ACHN (cell line): ENCODE measurements around the gene DGKD.

ENCODE experiments used
- DNase-seq: peaks from one replicate; pipeline ENCODE4 v3.0.0-alpha.2; 2015
- in situ Hi-C: cut with HindIII; loops from 2 replicates; pipeline ENCODE4 v1.10.0; 2017; ENCODE audit warnings: low sequenced_read_pairs, low pct_ligation_motif_present, low pct_unique_long_range_greater_than_20kb

DGKD gene

DNA sequence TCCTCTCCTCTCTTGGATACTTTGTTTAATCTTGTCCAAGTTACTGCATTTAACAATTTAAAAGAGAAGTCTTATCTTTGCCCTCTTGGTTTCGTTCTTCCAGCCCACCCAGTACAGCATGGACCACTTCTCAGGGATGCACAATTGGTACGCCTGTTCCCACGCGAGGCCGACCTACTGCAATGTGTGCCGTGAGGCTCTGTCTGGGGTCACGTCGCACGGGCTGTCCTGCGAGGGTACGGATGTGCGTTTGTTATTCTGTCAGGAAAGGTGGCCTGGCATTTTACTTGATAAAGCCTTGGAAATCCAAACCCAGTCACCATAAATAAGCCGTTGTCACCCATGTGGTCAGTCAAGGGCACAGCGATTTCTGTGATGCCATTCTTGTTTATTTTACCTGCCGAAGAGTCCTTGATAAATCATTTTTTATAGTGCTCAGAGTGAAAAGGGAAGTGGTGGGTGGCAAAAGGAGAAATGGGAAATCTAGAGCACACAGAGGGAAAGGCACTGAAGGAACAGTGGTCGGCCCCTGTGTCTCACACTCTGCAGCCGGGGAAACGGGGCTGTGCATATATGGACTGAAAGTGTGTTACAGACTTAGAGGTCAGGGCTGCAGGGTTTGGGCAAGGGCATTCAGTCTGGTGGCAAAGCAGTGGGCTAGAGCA lies 80.5 kb downstream of the DGKD start:
- DNase-seq, result no peak
- in situ Hi-C loops, result no loop called here

DNA sequence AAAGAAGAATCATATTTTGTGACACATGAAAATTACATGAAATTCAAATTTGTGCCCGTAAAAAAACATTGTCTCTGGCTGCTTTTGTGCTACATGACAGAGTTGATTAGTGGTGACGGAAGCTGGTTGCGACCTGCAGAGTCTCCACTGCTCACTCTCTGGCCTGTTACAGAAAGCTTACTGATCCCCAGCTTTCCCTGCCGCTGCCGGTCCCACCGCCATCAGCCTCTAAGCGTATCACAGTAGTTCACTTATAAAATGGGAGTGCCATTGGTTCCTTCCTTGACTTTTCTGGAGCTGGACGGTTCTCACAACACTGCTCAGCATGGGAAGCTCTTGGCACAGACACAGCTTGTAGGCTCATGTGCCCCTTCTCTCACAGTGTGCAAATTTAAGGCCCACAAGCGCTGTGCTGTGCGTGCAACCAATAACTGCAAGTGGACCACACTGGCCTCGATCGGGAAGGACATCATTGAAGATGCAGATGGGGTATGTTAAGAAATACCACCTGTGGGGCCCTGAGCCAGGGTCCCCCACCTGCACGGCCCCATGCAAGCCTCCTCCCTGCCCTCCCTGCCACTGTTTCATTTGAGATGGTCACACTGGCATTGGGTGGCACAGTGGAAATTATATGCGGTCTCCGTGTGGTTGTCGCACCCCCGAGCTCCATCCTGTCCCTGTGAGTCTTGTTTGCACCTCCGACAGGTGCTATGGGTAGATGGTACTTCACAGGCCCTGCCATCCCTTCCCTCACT lies 81.3 kb downstream of the DGKD start:
- in situ Hi-C loops, result no loop called here
- no peak for DNase-seq

DNA sequence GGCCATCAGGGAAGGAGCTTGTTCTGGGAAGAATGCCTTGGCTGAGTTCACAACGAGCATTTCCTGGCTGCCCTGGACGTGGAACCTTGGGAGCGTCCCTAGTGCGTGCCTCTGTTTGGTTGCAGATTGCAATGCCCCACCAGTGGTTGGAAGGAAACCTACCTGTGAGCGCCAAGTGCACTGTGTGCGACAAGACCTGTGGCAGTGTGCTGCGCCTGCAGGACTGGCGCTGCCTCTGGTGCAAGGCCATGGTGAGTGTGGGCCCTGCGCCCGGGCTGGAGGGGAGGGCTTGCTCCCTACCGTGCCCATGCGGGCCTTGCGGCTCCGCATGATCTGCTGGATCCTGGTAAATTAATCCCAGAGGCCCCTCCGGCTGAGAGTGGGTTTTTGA lies 81.9 kb downstream of the DGKD start:
- DNase-seq, result no peak
- in situ Hi-C loops, result no loop called here

DNA sequence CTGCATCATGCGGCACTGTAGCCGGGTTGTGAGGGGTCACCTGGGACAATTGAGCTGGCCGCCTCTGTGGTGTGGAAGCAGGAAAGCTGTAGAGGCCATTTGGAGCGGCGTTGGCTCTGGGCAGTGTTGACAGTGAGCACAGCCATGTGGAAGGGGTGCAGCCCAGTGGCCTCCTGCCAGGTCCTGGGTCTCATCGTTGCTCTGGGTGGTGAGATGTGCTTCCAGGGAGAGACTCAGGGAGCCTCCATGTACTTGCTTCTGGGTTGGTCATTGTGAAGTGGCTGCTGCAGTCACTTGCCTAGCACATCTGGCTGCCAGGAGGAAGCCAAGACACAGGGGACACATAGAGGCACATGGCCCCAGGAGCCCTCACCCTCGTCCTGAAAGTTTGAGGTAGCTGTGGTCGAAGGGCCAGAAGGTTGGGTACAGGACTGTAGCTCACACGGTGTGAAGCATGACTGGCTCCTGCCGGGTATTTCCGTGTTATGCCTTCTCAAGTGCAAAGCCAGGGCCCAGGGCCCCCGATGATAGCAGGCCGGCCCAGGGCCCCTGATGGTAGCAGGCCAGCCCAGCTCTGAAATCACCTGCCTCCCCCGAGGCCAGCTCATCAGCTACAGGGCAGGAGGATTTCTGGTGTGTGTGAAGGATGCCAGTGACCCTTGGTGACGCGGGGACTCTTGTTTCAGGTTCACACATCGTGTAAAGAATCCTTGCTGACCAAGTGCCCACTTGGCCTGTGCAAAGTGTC lies 82.6 kb downstream of the DGKD start:
- no peak for DNase-seq

DNA sequence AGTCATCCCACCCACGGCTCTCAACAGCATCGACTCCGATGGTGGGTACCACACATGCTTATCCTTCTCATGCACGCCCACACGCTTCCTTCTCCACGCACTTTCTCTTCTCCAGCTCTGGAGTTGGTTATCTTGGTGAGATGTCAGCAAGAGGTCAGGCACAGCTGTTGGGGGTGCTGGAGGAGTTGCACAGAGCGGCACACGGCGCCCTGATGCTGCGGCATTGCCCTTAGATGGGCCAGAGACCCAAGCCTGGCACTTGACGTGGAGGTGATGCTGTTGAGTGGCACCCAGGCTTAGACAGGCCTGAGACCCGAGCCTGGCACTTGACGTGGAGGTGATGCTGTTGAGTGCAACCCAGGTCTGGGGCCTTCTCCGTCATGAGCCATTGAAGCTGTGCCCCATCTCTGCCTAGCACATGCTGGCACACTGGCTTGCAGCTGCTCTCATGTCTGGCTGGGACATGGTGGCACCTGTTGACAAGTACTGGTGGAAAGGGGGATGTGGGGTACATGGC lies 83.2 kb downstream of the DGKD start:
- no peak for DNase-seq
- in situ Hi-C loops, result no loop called here

More for the DNA sequence above, 82.6 kb downstream of the DGKD start:
- in situ Hi-C loops, result no loop called here

DNA sequence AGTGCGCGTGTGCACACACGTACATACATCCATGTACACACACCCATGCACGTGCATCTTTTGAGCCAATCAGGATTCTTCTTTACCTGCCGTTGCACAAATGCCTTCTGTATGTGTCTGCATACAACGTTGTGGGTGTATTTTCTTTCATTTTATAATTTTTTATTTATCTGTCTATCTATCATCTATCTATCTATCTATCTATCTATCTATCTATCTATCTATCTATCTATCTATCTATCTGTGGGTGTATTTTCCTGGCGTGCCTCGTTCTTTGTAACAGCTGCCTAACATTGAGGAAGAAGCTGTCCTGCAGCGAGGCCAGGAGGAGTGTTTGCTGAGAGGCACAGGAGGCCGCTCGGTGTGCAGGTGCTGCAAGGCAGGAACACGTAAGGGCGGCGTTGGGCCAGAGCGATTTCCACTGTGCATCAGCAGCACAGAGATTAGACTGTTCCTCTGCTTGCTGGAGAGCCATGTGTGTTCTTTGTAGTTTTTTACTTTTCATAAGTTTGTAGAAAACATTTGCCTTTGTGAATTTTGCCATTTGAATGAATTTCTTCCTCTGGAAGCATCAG lies 84.4 kb downstream of the DGKD start:
- no peak for DNase-seq
- in situ Hi-C loops, result no loop called here

DNA sequence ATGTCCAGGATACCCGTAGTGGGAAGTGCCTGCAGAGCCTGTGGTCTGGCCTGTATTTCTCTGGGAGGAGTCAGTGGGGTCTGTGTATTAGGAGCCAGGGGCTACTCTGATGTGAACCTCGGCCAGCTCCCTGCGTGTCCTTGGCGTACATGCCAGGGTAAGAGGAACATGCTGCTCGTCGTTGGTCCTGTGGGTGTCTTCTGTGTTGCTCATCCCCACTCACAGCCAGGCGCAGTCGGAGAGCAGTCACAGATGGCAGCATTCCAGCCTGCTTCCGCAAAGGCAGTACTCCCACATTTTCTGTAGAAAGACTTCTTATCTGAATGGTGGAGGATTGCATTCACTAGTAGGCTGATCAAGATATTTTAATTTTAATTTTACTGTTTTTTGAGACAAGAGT lies 84.9 kb downstream of the DGKD start:
- in situ Hi-C loops, result no loop called here
- DNase-seq, result no peak

DNA sequence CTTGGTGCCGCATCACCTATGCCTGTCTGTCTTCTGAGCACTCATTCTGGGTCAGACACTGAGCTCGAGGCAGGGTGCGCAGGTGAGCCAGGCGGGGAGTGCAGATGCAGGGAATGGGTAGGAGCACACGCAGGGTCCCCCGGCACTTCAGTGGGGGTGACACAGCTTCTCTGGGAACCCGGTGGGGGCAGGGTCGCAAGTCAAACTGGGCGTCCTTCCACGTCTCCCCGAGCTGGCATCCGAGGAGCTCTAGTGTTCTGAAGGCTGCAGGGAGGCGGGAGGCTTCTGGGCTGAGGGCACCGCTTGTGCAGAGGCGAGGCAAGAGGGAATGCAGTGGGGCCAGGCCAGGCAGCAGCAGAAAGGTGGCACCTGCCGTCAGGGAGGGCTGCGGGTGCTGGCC lies 86.0 kb downstream of the DGKD start:
- in situ Hi-C loops, result no loop called here
- DNase-seq, result no peak

DNA sequence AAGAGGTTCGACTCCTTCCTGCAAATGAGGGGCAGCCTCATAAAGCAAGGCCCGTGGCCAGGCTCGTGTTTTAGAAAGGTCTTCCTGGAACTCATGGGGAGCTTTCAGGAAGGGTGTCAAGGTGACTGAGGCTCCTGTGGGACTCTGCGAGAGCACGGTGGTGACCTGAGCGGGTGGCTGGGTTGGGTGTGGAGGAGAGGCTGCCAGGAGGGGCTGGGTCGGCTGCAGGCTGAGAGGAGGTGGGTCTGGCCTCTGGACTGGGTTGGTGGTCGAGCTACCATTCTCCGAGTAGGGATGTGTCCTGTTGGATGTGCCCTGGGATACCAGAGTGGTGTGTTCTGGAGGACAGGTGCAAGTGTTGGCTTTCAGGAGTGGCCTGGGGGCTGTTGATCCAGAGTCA lies 86.4 kb downstream of the DGKD start:
- in situ Hi-C loops, result no loop called here
- no peak for DNase-seq

DNA sequence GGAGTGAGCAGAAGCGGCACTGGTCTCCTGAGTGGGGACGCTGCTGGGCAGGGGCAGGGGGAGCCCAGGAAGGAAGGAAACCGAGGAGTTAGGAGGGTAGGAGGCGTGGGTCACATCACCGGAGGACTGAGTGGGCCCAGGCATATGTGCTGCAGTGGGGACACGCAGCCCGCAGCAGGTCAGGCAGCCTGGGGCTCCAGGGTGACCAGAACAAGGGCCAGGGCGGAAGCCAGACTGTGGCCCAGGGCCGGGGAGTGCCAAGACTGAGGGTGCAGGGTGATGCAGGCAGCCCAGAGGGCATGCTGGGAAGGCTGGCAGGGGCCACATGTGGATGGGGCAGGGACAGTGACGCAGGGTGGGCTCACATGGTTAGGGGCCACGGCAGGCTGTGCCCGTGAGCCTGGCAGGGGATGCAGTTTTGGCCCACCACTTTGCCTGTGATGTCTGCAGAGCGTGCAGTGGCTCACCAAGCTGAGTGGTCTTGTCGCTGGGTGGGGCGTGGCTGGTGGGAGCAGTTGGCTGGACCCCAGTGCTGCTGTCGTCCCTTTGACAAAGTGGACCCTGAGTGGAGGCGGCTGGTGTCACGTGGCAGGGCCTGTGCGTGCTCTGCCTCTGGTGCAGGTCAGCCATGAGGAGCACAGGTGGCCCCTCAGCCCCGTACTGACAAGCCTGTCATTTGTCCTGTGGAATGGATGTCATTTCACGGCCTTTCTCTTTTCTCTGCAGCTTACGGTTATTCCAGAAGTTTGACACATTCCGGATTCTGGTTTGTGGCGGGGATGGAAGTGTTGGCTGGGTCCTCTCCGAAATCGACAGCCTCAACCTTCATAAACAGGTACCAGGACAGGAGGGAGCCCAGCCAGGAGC lies 87.1 kb downstream of the DGKD start:
- in situ Hi-C loops, result no loop called here
- DNase-seq, result no peak

DNA sequence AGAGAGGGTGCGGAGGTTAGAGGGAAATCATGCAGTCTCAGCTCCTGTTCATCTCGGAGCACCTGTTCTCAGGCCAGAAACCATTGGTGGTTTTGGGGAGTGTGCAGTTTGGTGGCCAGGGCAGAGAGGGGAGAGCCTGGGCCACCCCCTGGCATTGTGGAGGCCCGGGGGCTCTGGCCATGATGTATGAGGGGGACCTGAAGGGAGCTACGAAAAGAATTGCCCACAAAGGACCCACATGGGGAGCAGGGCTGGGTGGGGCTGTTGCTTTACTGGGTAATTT lies 87.7 kb downstream of the DGKD start:
- in situ Hi-C loops, result no loop called here
- no peak for DNase-seq

DNA sequence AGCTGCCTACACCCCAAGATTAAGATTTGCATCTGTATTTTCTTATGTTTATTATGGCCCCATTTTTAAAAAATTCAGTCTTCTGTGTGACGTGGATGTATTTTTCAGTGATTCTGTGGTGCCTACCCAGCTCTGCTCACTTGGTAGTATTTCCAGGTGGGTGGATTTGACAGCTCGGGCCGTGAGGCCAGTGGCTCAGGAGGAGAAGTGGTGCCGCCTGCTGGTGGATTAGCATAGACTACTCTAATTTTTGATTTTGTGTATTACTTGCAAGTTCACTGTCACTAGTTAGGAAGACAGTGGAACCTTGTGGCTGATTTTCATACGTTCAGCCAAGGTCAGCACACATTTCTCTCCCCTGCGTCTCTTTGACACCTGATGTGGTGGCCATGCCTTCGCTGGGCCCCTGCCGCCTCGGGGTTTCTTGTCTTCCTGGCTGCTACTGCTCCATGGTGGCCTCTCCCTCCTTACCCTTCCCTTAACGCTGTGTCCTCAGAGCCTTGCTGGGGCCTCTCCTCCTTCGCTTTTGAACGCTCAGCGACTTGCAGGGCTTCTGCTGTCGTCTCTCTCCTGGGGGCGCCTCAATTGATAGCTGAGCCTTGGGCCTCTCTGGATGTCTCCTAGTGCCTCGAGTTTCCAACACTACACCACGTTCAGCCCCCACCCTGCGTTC lies 89.4 kb downstream of the DGKD start:
- peak; percentile 81 for DNase-seq
- in situ Hi-C loops, result no loop called here

DNA sequence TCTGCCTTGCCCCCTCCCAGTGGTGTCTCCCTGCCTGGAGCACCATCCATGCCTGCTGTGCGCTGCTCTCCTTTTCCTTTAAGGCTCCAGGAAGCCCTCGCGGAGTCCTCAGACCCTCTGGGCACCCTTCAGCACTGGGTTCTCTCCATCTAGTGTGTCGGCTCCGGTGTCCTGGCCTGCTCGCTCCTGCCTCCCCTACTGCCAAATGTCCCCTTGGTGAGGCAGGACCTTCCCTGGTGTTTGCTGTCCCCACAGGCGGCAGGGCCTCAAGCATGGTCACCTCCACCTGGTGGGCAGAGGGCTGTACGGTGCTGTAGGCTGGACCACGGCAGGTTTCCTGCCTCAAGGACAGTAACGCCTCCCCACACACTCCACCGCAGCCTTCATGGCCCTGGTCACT lies 90.2 kb downstream of the DGKD start:
- in situ Hi-C loops, result no loop called here

DNA sequence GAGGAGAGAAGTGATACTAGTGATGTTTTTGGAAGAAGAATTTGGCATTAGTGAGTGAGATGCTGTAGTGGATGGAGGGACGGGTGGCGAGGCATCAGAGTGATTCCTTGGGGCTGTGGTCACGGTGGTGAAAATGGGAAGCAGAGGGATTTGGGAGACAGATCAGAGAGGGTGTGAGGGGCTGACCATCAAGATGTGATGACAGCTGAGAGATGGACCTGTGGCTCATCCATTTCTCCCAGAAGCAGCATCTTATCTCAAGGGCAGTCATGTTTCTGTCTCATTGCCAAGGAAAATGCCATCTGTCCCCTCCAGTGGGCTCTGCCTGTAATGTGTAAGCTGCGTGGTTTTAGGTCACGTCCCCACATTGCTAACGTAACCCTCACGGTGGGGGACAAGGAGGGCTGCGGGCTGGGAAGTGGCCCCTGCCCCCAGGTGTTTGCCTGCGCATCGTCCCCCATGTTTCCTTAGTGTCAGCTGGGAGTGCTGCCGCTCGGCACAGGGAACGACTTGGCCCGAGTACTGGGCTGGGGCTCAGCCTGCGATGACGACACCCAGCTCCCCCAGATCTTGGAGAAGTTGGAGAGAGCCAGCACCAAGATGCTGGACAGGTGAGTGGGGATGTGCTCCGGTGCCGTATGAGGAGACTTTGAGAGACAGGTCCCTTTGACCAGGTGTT lies 91.0 kb downstream of the DGKD start:
- in situ Hi-C loops, result no loop called here

More for the DNA sequence above, 90.2 kb downstream of the DGKD start:
- no peak for DNase-seq

DNA sequence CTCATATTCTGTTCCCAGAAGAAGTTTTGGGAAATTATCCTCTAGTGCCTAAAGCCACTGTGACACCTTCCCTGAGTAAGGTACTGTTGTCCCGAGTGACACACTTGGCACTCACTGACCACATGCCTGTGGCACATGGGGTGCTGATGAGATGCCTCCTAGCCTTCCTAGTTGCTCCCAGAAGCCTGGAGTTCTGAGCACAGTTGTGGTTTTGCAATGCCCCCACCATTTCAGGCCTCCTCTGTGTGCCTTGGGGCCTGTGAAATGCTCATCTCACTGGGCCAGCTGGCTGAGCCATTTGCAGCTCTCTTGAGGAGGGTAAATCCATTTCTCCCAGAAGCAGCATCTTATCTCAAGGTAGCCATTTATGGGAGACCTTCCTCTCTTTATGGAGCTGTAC lies 91.8 kb downstream of the DGKD start:
- in situ Hi-C loops, result no loop called here
- DNase-seq, result no peak

More for the DNA sequence above, 91.0 kb downstream of the DGKD start:
- no peak for DNase-seq

DNA sequence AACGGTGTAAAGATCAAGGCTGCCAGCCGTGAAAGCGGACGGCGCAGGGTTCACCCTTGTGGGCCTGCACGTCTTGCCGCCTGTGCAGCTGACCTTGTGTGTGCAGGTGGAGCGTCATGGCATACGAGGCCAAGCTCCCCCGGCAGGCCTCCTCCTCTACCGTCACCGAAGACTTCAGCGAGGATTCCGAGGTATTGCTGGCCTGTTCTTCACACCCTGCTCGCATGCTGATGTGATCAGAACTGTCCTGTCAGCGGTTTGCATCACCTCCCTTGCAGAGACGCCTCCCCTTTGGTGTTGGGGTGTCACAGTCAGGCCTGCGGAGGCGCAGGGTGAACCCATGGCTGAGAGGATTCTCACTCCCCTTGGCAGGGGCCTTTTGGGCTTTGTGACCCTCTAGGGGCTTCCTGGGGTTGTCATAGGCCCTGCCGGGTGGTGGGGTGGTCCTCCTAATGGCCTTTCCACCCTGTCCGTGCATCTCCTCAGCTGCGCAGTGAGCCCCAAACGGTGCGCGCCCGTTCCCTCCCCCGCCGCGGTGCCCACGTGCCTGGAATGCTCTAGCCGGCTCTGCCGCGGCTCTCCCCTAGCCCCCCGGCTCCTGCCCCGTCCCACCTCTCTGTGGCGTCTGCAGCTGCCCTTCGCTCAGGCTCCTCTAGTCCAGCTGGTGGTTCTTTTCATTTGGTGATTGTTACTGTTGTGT lies 92.5 kb downstream of the DGKD start:
- in situ Hi-C loops, result no loop called here
- DNase-seq, result no peak
